IMR-90 (cell line): ENCODE results near the gene IGIP.

ENCODE experiments used
- CTCF ChIP-seq: conservative IDR thresholded peaks from 2 replicates; pipeline ENCODE4 v1.5.1; 2012; ENCODE audit warnings: mild to moderate bottlenecking, low read depth, low read length, improper control_type of control experiment
- MXI1 ChIP-seq: IDR thresholded peaks from 2 replicates; pipeline ENCODE4 v1.6.1; 2012; ENCODE audit warnings: low read depth, mild to moderate bottlenecking, low read length, moderate library complexity, borderline replicate concordance

- TF ChIP-seq CTCF = no peak
- TF ChIP-seq MXI1 = no peak
Measured at GRCh38 chr5:140093179-140093578, 32.6 kb upstream of the IGIP start.
